HepG2 (cell line): ENCODE results near the gene PALM. TPM values are rescaled to one million over a fixed set of nuclear protein-coding genes. Genes with fewer than 3 reads are reported as not detected.
A peak's percentile ranks its signal among the peaks of the same experiment; 100 is the strongest.

ENCODE experiments used
- E2F1 ChIP-seq: sonication (generic); formaldehyde crosslinking; IDR thresholded peaks from 2 replicates; pipeline ENCODE4 v1.5.0; 2020; ENCODE audit warnings: missing genetic modification reagents
- HMGXB3 ChIP-seq: sonication (generic); formaldehyde crosslinking; IDR thresholded peaks from 2 replicates; pipeline ENCODE4 v1.4.0; 2020; ENCODE audit warnings: missing genetic modification reagents, borderline replicate concordance
- LCORL ChIP-seq, 2 experiments: fragments of 450-650 bp in 1 of 2; sonication (generic) in 1 of 2; formaldehyde crosslinking in 1 of 2; IDR thresholded peaks; 2 replicates each; pipeline versions ENCODE4 v1.5.0 to v1.6.1; 2017 to 2020; ENCODE audit warnings: antibody characterized with exemption in 1 of 2, missing genetic modification reagents in 1 of 2
- NFE2 ChIP-seq: sonication (generic); formaldehyde crosslinking; IDR thresholded peaks from 2 replicates; pipeline ENCODE4 v1.4.0; 2020; ENCODE audit warnings: missing genetic modification reagents
- ZBTB7B ChIP-seq: sonication (generic); formaldehyde crosslinking; IDR thresholded peaks from 2 replicates; pipeline ENCODE4 v1.4.0; 2020; ENCODE audit warnings: missing genetic modification reagents
- ZNF431 ChIP-seq: sonication (generic); formaldehyde crosslinking; IDR thresholded peaks from 2 replicates; pipeline ENCODE4 v1.9.0; 2022; ENCODE audit warnings: missing genetic modification reagents, low read depth, mild to moderate bottlenecking, borderline replicate concordance
- ZNF451 ChIP-seq: sonication (generic); formaldehyde crosslinking; IDR thresholded peaks from 2 replicates; pipeline ENCODE4 v1.5.0; 2020; ENCODE audit warnings: mild to moderate bottlenecking, missing genetic modification reagents
- ZNF550 ChIP-seq: sonication (generic); formaldehyde crosslinking; IDR thresholded peaks from 2 replicates; pipeline ENCODE4 v1.4.0; 2020; ENCODE audit warnings: mild to moderate bottlenecking, missing genetic modification reagents, borderline replicate concordance
- polyA plus RNA-seq, 8 experiments: library from polyadenylated mRNA; depleted of rRNA in 3 of 8; stranded (reverse) in 7 of 8; unstranded in 1 of 8; fragments of >200 nt; fragmentation: Illumina TruSeq in 4 of 8; extraction: Trizol in 4 of 8; gene quantifications; 2 replicates each; pipeline versions ENCODE4 v1.2.1 to v1.2.3, GENCODE V29; 2011 to 2016; ENCODE audit warnings: low read depth in 4 of 8, missing spikeins in 1 of 8, mixed read lengths in 1 of 8; ENCODE audit not compliant: insufficient read depth in 1 of 8
- total RNA-seq, 5 experiments: library from RNA; depleted of rRNA; stranded (reverse); fragments of >200 nt; fragmentation: Illumina TruSeq; extraction: Trizol; gene quantifications; 2 replicates each; pipeline ENCODE4 v1.2.3, GENCODE V29; 2016; ENCODE audit warnings: low read depth in 1 of 5
- TF ChIP-seq, protein P1 (sequence below): IDR thresholded peaks from 2 replicates; pipeline ENCODE4 v1.6.1; 2016; ENCODE audit warnings: mild to moderate bottlenecking
- TF ChIP-seq, protein P2 (sequence below): sonication (generic); formaldehyde crosslinking; IDR thresholded peaks from 2 replicates; pipeline ENCODE4 v1.4.0; 2020; ENCODE audit warnings: missing genetic modification reagents
- TF ChIP-seq, protein P3 (sequence below): sonication (generic); formaldehyde crosslinking; IDR thresholded peaks from 2 replicates; pipeline ENCODE4 v1.5.0; 2020; ENCODE audit warnings: mild to moderate bottlenecking, missing genetic modification reagents
- TF ChIP-seq, protein P4 (sequence below): sonication (generic); formaldehyde crosslinking; IDR thresholded peaks from 2 replicates; pipeline ENCODE4 v1.8.0; 2022; ENCODE audit warnings: missing genetic modification reagents, mild to moderate bottlenecking, inconsistent platforms, borderline replicate concordance

The PALM gene
- total and polyA plus RNA-seq, 2 of the 13 experiments (the other 11 are each of a cell fraction or from before 2014, with no cell fraction given) = 4.0 to 9.7 TPM

- TF ChIP-seq, protein P1, sequence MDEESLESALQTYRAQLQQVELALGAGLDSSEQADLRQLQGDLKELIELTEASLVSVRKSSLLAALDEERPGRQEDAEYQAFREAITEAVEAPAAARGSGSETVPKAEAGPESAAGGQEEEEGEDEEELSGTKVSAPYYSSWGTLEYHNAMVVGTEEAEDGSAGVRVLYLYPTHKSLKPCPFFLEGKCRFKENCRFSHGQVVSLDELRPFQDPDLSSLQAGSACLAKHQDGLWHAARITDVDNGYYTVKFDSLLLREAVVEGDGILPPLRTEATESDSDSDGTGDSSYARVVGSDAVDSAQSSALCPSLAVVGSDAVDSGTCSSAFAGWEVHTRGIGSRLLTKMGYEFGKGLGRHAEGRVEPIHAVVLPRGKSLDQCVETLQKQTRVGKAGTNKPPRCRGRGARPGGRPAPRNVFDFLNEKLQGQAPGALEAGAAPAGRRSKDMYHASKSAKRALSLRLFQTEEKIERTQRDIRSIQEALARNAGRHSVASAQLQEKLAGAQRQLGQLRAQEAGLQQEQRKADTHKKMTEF = no peak
- TF ChIP-seq ZNF431 (no peak), HMGXB3 (CRISPR knock-in tag) (no peak), ZNF451 (0 out of 2 replicates have a peak, but pooled peaks have one; percentile 35), ZNF550 (CRISPR knock-in tag) (no peak), ZBTB7B (CRISPR knock-in tag) (peak; percentile 49; the same call in 1 of the 2 replicates), LCORL (IDR thresholded peaks at IDR 0.05) (no peak), LCORL (CRISPR knock-in tag; IDR thresholded peaks at IDR 0.05) (peak; percentile 22; the same call in 1 of the 2 replicates), NFE2 (no peak), E2F1 (CRISPR knock-in tag) (no peak)
- TF ChIP-seq, protein P2, sequence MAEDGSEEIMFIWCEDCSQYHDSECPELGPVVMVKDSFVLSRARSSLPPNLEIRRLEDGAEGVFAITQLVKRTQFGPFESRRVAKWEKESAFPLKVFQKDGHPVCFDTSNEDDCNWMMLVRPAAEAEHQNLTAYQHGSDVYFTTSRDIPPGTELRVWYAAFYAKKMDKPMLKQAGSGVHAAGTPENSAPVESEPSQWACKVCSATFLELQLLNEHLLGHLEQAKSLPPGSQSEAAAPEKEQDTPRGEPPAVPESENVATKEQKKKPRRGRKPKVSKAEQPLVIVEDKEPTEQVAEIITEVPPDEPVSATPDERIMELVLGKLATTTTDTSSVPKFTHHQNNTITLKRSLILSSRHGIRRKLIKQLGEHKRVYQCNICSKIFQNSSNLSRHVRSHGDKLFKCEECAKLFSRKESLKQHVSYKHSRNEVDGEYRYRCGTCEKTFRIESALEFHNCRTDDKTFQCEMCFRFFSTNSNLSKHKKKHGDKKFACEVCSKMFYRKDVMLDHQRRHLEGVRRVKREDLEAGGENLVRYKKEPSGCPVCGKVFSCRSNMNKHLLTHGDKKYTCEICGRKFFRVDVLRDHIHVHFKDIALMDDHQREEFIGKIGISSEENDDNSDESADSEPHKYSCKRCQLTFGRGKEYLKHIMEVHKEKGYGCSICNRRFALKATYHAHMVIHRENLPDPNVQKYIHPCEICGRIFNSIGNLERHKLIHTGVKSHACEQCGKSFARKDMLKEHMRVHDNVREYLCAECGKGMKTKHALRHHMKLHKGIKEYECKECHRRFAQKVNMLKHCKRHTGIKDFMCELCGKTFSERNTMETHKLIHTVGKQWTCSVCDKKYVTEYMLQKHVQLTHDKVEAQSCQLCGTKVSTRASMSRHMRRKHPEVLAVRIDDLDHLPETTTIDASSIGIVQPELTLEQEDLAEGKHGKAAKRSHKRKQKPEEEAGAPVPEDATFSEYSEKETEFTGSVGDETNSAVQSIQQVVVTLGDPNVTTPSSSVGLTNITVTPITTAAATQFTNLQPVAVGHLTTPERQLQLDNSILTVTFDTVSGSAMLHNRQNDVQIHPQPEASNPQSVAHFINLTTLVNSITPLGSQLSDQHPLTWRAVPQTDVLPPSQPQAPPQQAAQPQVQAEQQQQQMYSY (CRISPR knock-in tag) = no peak
- TF ChIP-seq, protein P3, sequence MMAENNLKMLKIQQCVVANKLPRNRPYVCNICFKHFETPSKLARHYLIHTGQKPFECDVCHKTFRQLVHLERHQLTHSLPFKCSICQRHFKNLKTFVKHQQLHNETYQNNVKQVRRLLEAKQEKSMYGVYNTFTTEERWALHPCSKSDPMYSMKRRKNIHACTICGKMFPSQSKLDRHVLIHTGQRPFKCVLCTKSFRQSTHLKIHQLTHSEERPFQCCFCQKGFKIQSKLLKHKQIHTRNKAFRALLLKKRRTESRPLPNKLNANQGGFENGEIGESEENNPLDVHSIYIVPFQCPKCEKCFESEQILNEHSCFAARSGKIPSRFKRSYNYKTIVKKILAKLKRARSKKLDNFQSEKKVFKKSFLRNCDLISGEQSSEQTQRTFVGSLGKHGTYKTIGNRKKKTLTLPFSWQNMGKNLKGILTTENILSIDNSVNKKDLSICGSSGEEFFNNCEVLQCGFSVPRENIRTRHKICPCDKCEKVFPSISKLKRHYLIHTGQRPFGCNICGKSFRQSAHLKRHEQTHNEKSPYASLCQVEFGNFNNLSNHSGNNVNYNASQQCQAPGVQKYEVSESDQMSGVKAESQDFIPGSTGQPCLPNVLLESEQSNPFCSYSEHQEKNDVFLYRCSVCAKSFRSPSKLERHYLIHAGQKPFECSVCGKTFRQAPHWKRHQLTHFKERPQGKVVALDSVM (CRISPR knock-in tag) = no peak
- TF ChIP-seq, protein P4, sequence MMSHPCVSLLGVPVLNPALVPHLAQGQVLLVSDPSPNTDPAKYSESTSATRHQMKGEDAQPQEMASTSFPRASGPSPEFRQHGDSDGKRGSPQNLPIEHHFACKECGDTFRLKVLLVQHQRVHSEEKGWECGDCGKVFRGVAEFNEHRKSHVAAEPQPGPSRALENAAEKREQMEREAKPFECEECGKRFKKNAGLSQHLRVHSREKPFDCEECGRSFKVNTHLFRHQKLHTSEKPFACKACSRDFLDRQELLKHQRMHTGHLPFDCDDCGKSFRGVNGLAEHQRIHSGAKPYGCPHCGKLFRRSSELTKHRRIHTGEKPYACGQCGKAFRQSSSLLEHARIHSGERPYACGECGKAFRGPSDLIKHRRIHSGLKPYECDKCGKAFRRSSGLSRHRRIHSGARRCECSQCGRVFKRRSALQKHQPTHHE (CRISPR knock-in tag) = no peak
These were observed 34.2 kb upstream of the PALM start (continued) for GRCh38 chr19:674282-675151.
